GOT3 (cell line): ENCODE measurements around the gene ZNF598.

Source experiments
- DNase-seq: peaks from one replicate; lab custom pipeline; 2025; ENCODE audit warnings: mixed read lengths; lab: John Stamatoyannopoulos, UW

Gene ZNF598

DNA sequence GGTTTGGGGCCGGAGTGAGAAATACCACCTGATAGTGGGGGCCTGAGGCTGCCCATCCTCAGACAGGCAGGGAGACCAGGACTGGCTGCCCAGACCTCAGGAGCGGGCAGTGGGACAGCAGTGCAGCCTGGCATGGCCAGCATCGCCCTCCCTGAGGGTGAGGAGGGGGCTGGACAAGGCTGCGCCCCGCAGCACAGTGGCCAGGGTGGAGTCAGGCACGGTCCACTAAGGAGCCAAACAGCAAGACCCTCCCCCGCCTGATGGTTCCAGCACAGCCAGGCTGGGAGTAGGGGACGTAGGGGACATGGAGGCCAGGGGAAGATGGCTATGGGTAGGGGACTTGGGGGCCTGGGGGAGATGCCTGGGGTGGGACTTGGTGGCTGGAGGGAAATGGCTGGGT lies 3.3 kb downstream of the ZNF598 start:
- no peak for DNase-seq

DNA sequence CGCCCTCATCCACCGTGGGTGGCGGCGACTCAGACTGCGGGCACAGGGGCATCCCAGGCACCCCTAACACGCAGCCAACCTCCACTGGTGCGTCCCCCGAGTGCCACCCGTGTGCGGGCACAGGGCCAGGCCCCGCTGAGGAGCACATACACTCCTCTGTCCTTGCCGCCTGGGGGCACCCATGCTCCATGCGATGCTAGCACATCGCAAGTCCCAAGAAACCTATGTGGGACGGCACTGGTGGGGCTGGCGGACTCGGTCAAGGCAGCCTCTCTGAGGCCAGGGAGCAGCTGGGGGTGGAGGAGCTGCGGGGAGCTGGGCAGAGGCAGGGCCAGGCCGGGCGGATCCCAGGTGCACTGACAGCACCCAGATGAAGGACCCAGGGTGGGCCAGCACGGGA lies 4.0 kb downstream of the ZNF598 start:
- DNase-seq, result no peak

DNA sequence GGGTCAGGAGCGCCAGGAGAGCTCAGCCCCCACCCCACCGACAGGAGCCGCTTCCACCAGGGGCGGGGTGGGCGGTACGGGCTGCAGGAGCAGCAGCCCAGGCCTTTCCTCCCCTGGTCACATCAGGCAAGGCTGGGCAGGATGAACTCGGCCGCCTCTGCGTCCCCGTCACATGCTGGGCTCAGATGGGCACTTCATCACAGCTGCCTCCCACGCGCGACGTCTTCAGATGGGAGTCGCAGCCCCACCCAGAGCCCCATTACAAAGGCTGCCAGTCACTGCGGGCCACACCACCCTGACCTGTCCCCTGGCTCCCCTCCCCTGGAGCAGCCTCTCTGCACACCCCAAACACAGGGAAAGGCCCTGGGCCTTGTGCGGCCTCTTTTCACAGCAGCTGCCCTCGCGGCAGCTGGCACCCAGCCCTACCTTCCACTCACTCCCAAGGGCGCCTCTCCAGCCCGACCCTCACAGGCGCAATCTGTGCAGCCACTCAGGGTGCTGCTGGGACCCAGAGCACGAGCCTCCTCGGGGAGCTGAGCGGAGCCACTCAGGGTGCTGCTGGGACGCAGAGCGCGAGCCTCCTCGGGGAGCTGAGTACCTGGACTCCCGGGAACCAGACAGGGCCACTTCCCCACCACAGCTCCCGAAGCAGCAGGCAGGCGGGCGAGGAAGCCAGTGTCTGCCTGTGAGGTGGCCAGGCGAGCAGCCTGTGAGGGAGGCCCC lies 4.7 kb downstream of the ZNF598 start:
- DNase-seq, result no peak

DNA sequence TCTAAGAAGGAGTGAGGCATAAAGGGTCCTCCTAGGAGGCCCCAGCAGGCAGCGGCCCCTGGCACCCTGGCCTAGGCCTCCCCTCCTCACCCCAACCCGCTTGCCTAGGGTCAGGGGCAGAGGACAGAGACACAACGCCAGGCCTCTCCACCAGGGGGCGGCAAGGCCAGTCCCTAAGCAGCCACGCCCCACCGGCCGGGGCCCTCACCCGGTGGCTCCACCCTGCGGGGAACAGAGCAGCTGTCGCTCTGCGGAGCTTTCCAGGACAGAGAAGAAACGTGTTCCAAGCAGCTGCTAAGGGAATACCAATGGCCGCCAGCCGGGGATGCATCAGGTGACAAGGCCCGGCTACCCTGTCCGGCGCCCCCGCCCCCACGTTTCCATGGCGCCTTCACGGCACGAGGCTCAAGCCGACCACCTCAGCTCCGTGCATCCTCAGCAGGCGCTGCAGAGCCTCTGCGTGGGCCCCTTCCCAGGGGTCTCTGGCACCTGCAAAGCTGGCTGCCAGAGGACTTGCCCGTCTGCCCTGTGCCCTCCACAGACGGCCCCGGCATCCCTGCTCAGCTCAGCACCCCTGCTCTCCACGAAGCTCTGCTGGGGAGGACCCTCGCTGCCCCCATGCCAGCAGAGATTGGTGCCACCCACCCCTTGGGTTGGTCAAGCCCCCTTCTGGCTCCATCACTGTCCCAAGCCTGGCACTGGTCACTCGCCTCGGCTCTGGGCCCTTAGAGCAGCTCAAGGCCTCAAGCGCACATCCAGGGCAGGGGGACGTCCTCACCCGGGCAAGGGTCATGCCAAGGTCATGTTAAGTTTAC lies 5.6 kb downstream of the ZNF598 start:
- DNase-seq, result no peak

DNA sequence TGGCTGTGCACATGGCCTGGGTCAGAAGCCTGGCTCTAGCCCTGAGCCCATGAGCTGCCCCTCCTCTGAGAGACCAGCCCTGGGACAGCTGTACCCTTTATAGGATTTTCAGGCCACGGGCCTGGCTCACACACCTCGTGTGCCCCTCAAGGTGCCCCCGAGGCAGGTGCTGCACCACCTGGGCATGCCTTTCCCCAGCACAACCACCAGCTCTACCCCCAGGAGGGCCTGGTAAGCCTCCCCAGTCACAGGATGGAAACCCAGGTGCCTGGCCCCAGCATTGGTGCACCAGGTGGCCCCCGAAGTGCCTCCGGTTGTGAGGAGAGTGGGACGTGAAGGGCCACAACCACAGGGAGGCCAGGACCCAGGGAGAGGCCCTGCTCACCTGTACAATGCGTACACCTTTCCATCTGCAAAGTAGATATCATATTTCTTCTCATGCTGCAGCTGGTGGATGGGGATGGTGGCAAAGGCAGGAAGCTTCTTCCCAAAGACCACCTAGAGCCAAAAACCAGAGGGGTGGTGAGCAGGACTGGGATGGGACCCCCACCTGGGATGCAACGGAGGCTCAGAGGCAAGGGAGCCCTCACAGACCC lies 6.3 kb downstream of the ZNF598 start:
- DNase-seq, result no peak

DNA sequence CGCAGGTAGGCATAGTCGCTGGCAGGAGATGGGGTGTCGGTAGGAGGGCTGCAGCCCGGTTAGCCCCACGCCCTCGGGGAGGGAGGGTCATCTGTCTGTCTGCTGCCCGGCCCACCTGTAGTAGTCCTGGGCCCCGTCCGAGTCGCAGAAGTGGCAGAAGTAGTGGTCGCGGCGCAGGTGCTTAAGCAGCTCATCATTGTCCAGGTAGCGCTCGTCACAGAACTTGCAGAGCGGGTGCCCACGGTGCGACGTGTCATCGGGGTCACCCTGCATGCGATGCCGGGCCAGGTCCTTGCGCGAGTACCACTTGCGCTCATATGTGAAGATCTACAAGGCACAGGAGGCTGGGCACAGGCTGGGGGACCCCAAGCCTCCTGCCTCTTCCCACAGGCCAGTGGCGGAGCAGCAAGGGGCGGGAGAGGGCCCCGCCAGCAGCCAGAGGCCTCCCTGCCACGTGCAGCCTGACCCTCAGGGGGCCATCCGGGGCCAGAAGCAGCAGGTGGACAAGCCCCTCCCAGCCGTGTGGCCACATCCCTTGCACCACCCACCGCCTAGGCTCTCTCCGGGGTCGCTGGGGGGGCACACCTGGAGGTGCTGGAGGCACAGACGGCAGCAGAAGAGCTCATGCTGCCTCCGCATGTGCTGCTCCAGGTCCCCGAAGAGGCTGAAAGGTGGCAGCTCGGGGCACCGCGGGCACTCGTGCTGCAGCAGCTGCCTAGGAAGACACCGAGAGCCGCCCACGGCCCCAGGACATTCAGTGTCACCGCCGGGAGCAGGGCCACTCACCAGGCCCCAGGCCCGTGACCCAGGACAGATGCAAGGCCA lies 7.0 kb downstream of the ZNF598 start:
- DNase-seq, result no peak

DNA sequence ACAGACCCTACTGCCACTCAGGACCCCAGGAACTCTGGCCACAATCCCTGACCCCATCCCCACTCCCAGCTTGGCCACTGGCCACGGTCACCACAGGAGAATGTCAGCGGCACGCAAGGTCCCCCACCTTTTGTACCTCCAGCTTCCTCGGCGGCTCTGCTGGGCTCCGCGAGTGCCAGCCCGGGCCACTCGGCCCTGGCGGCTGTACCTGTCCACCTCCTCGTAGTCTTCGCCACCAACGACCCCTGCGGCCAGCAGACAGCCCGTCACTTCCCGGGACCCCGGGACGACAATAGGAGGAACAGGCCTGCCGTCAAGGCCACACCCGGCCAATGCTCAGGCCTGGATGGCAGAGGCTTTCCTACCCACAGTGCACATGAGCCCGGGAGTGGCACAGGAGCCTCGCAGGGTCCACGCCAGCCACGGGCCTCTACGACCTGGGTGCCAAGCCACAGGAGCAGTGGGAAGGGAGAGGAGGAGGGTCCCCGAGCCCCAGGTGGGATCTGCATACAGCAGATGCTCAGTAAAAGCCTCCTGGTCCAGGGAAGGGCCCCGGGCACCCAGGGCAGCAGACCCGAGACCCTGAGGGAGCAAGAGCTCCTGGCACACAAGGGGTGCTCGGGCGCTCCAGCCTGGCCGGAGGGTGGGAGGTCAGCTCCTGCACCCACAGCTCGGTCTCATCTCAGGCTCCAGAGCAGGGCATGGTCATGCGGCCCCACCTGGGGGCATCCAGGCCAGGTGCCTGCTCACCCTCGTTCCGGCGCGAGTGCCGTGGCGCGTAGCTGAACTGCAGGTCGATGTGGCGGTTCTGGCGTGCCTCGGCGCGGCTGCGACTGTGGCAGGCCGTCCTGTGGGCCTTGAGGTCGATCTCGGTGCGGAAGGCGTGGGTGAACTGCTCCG lies 7.9 kb downstream of the ZNF598 start:
- DNase-seq, result no peak

DNA sequence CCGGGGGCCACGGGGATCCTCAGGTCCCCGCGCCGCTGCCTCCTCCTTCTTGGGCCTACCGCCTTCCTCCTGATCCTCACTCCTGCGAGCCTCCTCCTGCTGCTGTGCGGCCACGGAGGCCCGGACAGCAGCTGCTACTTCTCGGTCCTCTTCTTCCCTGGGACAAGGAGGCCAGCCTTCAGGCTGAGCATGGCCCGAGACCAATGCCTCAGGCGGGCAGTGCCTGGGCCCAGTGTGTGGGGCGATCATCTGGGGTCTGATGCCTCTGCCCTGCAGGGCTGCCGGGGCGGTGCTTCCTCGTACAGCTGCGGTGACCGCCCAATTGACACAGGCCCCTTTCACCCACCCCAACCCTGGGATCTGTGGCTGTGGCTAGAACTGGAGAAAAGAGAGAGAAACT lies 8.6 kb downstream of the ZNF598 start:
- no peak for DNase-seq

DNA sequence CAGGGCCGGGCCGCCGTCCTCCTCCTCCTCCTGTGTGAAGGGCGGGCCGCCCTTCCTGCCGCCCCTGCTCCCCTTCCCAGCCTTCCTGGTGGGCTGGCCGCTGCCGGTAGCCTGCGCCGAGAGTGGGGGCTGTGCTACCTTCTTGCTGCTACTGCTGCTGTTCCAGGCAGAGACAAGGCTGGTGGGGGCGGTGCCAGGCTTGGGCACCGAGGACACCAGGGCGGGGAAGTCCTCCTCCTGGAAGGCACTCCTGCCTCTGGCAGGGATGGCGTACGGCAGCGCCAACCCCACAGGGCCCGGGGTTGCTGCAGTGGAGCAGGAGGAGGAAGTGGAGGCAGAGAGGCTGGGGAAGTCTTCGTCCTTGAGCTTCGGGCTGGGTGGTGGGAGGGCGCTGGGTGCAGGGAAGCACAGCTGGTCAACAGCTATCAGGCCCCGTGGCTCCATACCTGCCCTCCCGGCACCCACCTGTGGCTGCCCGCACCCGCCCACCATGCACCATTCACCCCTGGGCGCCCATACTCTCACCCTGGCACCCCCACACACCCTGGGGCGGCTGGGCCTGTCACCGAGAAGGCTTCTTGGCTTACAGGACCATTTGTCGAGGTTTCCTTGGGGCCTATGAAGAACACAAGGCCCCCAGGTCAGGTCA lies 9.6 kb downstream of the ZNF598 start:
- DNase-seq, result no peak

DNA sequence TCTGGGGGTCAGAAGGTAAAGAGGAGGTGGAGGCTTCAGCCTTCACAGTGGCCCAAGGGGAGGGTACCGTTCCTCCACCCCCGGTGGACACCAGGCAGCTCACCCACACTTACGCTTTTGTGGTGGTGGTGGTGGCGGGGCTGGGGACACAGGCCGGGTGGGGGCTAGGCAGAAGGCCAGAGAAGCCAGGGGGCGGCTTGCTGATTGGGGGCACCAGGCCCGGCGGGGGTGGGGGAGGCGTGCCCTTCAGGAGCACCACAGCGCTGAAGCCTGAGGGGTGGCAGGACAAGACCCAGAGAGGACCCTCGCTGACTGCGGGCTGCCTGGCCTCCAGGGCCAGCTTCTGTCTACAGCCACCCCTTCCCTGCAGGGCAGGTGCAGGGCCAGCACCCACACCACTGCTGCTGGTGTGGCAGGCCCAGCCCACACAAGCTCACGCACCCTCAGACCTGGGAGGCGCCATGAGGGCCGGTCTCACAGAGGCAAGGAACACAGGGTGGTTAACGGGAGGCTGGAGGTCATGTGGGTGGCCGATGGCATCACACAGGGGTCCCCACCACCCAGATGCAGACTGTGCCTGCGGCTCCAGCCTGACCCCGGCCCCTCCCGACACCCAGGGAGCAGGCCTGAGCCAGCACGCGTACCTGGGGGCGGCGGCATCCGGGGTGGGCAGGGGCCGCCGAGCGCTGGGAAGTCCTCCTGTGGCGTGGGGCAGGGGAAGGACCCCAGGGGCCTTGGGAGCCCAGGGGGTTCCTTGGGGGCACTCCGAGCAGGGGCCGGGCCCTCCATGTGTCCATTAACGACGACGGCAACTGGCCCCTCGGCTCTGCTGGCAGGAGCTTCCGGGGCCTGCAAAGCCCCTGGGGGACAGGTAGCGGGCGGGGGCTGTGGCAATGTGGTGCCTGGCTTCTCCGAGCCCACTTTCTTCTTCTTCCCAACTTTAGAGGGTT lies 10.5 kb downstream of the ZNF598 start:
- no peak for DNase-seq

DNA sequence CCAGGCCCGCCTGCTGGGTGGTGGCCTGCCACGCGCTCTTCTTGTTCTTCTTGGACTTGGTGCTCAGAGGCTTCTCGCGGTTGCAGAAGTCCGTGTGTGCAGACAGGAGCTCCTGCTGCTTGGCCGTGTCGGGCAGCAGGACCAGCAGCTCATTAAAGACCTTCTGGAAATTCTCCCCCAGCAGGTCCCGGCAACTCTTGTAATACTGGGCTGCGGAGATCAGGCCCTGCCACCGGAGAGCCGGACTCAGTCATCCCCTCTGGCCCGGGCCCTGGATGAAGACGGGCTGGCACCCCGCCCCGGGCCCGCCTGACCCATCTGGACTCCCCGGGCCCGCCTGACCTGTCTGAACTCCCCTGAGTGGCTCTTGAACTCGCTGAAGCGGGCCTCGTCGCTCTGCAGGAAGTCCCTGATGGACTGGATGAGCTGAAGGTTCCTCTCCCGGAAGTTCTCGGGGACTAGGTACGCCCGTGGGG lies 11.2 kb downstream of the ZNF598 start:
- DNase-seq, result no peak

DNA sequence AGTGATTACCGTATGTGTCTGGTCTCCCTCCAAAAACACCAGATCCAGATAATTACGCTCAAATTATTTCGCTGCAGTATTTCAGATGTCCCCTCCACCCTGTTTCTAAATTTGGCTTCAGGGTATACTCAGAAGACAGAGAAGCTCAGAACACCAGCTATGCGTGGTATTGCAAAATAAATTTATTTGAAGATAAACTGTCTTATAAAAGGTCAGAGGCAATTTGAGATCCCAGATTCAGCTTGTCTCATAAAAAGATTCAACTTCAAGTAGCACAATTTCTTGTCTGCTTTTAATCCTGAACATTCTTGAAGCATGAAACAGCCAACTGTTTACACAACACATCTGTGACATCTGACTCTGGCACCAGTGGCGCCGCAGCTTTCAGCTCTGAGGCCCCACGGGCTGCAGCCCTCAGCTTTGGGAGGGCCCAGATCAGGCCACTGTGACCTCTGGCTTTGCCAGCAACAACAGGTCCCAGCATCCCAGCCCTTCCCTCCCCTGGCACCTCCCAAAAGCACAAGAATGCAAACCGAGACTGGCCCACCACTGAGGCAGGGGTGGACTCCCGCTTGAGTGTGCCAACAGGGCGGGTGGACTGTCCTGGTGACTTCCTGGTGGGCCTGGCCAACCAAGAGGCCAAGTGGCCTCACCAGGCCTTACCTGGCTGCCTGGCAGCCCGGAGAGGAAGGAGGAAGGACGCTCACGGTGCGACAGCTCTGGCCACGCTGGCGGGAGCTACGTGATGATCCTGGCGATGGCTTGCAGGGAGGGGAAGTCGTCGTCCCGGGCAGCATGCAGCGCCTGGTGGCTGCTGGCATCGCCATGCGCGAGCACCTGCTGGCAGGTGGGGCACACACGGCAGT lies 11.9 kb downstream of the ZNF598 start:
- DNase-seq, result no peak

DNA sequence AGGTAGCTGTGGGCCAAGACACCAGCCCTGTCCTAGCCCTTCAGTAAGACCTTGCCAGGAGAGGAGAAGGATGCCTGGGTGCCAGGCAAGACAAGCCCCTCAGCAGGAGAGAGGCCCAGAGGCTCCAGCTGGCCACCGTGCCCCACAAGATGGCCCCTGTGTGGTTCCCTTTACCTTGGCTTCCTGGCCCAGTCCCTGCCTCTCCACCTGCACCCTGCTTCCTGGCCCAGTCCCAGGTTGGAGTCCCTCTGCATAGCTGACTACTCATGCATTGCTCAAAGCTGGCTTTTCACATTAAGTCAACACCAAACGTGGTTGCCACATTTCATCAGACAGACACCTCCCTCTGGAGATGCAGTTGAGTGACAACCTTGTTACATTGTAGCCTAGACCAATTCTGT lies 15.9 kb downstream of the ZNF598 start:
- no peak for DNase-seq

DNA sequence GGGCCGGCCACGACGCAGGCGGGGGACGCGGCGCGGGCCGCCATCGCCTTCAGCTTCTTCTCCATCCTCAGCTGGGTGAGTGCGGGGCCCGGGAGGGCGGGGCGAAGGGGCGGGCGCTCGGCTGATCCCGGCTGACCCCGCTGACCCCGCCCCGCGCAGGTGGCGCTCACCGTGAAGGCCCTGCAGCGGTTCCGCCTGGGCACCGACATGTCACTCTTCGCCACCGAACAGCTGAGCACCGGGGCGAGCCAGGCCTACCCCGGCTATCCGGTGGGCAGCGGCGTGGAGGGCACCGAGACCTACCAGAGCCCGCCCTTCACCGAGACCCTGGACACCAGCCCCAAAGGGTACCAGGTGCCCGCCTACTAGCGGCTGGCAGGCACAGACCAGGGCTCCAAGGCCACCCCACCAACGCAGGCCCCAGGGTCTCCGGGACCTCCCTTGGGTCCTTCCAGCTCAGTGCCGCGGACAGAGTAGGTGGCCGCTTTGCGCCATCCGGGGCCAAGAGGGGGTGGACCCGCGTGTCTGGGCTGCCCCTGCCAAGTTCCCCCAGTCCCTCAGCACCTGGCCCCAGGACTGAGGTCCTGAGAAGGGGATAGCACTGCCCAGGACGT lies 16.8 kb downstream of the ZNF598 start:
- DNase-seq, result no peak

DNA sequence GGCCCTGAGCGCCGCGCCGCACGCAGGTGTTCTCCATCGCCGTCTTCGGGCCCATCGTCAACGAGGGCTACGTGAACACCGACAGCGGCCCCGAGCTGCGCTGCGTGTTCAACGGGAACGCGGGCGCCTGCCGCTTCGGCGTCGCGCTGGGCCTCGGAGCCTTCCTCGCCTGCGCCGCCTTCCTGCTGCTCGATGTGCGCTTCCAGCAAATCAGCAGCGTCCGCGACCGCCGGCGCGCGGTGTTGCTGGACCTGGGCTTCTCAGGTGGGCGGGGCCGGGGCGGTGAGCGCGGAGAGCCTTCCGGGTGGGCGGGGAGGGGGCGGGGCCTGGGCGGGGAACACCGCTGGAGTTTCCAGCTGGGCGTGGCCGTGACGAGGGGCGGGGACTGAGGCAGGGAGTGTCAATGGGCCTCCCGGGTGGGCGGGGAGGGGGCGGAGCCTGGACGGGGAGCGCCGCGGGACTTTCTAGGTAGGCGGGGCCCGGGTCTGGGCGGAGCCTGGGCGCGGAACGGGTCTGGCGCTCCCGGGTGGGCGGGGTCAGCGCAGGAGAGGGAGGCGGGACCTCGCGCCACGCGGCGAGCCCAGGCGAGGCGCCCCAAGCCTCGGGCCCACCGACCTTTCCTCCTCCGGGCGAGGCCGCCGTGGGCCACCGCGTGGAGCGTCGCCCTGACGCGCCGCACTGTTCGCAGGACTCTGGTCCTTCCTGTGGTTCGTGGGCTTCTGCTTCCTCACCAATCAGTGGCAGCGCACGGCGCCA lies 17.5 kb downstream of the ZNF598 start:
- peak; percentile 53 for DNase-seq

DNA sequence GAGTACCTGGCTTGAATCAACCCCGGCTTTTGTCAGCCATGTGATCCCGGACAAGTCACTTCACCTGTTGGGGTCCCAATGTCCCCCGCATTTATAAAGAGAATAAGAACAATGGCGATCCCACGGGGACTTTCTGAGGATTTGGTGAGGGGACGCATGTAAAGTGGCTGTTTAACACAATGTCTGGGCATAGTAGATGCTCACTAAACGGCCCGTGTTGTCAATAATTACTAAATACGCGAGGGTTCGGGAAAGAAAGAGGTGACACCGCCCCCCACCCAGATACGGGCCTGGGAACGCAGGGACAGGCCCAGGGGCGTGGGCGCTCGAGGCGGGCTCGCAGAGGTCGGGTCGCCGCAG lies 18.1 kb downstream of the ZNF598 start:
- DNase-seq, result no peak

DNA sequence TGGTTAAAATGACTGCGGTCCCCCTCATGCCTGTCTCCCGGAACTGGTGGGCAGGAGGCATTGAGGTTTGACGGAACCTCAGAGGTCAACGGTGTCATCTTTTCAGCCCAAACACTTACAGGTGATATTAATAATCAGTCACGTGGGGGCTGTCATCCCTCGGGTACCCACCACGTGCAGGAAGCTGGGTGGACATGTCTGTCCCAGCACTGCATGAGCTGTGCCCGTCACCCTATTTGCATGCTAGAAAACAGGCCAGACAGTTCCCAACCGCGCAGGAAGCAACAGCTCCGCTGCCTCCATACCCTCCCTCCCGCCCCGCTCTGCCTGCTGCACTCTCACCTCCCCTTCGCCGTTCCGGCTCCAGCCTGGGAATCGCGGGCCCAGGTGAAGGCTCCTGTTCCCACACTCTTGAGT lies 18.5 kb downstream of the ZNF598 start:
- no peak for DNase-seq
